Muscle of back (tissue), 13 donors: ENCODE measurements around the gene C1RL. TPM values are rescaled to one million over a fixed set of nuclear protein-coding genes. Genes with fewer than 3 reads are reported as not detected.

Experiments used
- DNase-seq, 3 donors: peaks; one replicate each; pipeline versions ENCODE4 v3.0.0 to v3.0.0-alpha.2; 2013
- long read RNA-seq, 9 donors: transcript quantifications; one replicate each; lab custom pipeline, GENCODE V29; 2026
- polyA plus RNA-seq, 10 donors: library from polyadenylated mRNA; unstranded; fragments of 120-200 nt; gene quantifications; one replicate each; pipeline ENCODE4 v1.2.1, GENCODE V29; 2013; ENCODE audit not compliant: insufficient read length in 10 of 10

Gene C1RL
- 10 to 100 TPM; 10.4 to 23.6 (median 11.9) TPM for polyA plus RNA-seq
- long read RNA-seq, donor 1, partial matches to known transcripts = 0 of 3 reads
- long read RNA-seq, donor 1, other reads (novel, unspliced or antisense) = 0 of 3 reads
- long read RNA-seq, donor 2, partial matches to known transcripts = 0 of 3 reads
- long read RNA-seq, donor 2, other reads (novel, unspliced or antisense) = 0 of 3 reads
- long read RNA-seq, donor 3 = 0 reads
- long read RNA-seq, donor 4, partial matches to known transcripts = 0 of 2 reads
- long read RNA-seq, donor 4, other reads (novel, unspliced or antisense) = 0 of 2 reads
- long read RNA-seq, donor 5, partial matches to known transcripts = 0 of 2 reads
- long read RNA-seq, donor 5, other reads (novel, unspliced or antisense) = 0 of 2 reads
- long read RNA-seq, donor 6, partial matches to known transcripts = 7 of 8 reads
- long read RNA-seq, donor 6, other reads (novel, unspliced or antisense) = 0 of 8 reads
- long read RNA-seq, donor 7, partial matches to known transcripts = 7 of 11 reads
- long read RNA-seq, donor 7, other reads (novel, unspliced or antisense) = 0 of 11 reads
- long read RNA-seq, donor 8, partial matches to known transcripts = 0 of 2 reads
- long read RNA-seq, donor 8, other reads (novel, unspliced or antisense) = 0 of 2 reads
- long read RNA-seq, donor 9 = 0 reads

GRCh38 chr12:7108796-7109571 lies at the start of gene C1RL:
Gene C1RL (minus strand): TSS chr12:7109214. CDS start chr12:7109180, 34 bp downstream.
- peak; percentile 87 to 96 (median 91) for DNase-seq

GRCh38 chr12:7157391-7157790 lies 48.4 kb upstream of the C1RL start:
- DNase-seq = no peak

GRCh38 chr12:7156259-7157197 lies 47.5 kb upstream of the C1RL start:
- DNase-seq = no peak

GRCh38 chr12:7155471-7156034 lies 46.5 kb upstream of the C1RL start:
- no peak for DNase-seq

GRCh38 chr12:7154901-7155470 lies 46.0 kb upstream of the C1RL start:
- DNase-seq = no peak

- DNase-seq = no peak
Observed at GRCh38 chr12:7154042-7154441, 45.0 kb upstream of the C1RL start.

GRCh38 chr12:7152818-7153217 lies 43.8 kb upstream of the C1RL start:
- no peak for DNase-seq

GRCh38 chr12:7151532-7151931 lies 42.5 kb upstream of the C1RL start:
- no peak for DNase-seq

- DNase-seq = no peak
Observed at GRCh38 chr12:7150841-7151240, 41.8 kb upstream of the C1RL start.

- no peak for DNase-seq
Observed at GRCh38 chr12:7150356-7150755, 41.3 kb upstream of the C1RL start.

- DNase-seq = no peak
Observed at GRCh38 chr12:7146906-7147305, 37.9 kb upstream of the C1RL start.

- DNase-seq = no peak
Observed at GRCh38 chr12:7146228-7146627, 37.2 kb upstream of the C1RL start.

GRCh38 chr12:7145671-7146070 lies 36.7 kb upstream of the C1RL start:
- DNase-seq = no peak

- peak; percentile 23 to 64 (median 42) for DNase-seq
Observed at GRCh38 chr12:7144414-7145120, 35.6 kb upstream of the C1RL start.

- DNase-seq = no peak
Observed at GRCh38 chr12:7143564-7143963, 34.5 kb upstream of the C1RL start.

- no peak for DNase-seq
Observed at GRCh38 chr12:7142809-7143465, 33.9 kb upstream of the C1RL start.

- DNase-seq = no peak
Observed at GRCh38 chr12:7142056-7142644, 33.1 kb upstream of the C1RL start.

GRCh38 chr12:7141351-7142005 lies 32.5 kb upstream of the C1RL start:
- no peak for DNase-seq
